ENCODE results near the gene STK33.

- TF ChIP-seq POLR2A (IDR thresholded peaks at IDR 0.05; ENCODE audit: low read length) (no peak), GATA1 (IDR thresholded peaks at IDR 0.05; ENCODE audit: low read depth, low read length) (no peak)
Observed at GRCh38 chr11:8389029-8389996, 204.7 kb downstream of the STK33 start.

Data from erythroblast (primary cell).